Posterior cingulate gyrus (tissue), 11 donors: ENCODE measurements around the gene EMP3.

Experiments used
- DNase-seq, 10 donors: peaks; one replicate each; pipeline versions ENCODE4 v3.0.0 to v3.0.0-alpha.2; 2020 to 2021; ENCODE audit warnings: mixed read lengths in 3 of 10
- intact Hi-C: fragments of 100-400 bp; cut with DNase I; formaldehyde crosslinking; loops from one replicate; pipeline ENCODE4 v1.15.1; 2023

EMP3 gene

DNA sequence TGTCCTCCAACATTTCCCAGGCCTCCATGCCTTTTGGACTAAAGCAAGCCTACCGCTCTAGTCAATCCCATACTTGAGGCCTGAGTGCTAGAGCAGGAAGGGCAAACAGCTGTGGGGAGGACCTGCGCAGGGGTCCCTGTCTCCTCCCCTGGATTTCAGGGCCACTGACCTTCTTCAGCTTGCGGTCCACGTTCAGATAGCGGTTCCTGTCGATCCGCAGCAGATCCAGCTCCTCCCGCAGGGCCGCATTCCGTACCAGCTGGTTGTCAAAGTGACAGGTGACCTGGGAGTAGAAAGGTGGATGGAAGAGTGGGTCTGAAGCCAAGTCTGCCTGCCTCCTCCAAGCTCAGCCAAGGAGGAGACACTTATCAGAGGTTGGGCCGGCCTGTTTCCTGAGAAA is 14.0 kb upstream of the EMP3 start:
- peak in 1 of 10 donors; percentile 45 for DNase-seq
- intact Hi-C loops = no loop called here

DNA sequence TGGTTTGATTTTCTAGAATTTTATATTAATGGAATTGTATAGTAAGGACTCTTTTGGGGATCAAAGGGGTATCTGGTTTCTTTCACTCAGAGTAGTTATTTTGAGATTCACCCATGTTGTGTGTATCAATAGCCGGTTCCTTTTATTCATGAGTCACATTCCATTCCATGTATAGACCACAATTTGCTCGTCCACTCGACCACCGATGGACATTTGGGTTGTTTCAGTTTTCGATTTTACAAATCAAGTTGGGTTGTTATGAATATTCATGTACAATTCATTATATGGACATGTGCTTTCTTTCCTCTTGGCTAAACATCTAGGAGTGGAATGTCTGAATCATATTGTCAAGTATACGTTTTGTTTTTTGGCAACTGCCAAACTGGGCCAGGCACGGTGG is 9.6 kb upstream of the EMP3 start:
- DNase-seq = no peak
- intact Hi-C loops = loop anchor here (2.0 to 5.0 kb wide), 2 partner anchors 77 to 273 kb away; partner anchors contain the start of genes GRIN2D and KDELR1

DNA sequence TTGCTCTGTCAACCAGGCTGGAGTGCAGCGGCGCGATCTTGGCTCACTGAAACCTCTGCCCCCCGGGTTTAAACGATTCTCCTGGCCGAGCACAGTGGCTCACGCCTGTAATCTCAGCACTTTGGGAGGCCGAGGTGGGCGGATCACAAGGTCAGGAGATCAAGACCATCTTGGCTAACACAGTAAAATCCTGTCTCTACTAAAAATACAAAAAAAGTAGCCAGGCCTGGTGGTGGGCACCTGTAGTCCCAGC is 7.7 kb upstream of the EMP3 start:
- DNase-seq = peak in 1 of 10 donors; percentile 13
- intact Hi-C loops = loop anchor here (5.0 kb wide), 1 partner anchor 75 kb away; the partner anchor contains the start of genes GRIN2D and KDELR1

DNA sequence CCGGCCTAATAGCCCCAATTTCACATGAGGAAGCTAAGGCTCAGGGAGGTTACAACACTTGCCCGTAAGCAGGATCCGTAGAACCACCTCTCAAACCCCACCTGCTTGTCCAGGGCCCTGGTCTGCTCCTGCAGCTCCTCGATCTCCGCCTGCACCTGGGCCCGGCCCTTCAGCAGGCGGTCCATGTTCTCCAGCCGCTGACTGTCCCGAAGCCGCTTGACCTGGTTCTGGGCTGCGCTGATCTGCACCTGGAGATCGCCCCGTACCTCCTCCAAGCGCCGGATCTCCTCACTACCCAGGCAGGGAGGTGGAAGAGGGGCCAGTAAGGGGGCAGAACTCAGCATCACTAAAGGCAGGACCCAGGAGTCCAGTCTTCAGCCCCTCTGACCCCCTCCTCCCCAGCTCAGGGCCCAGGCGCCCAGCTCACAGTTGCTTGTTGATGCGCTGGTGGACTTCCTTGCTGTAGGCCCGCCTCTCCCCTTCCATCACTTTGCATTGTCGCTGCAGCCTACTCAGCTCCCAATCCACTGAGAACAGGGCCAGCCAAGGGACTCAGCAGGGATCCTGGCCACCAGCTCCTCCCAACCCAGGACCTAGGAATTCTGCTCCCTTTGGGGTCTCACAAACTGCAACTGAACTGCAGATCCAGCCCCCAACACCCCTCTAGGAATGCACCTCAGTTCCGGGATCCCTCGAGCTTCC is 6.9 kb upstream of the EMP3 start:
- DNase-seq = peak in 1 of 10 donors; percentile 60
- intact Hi-C loops = loop anchor here (5.0 kb wide), 1 partner anchor 74 kb away; the partner anchor contains the start of genes GRIN2D and KDELR1

DNA sequence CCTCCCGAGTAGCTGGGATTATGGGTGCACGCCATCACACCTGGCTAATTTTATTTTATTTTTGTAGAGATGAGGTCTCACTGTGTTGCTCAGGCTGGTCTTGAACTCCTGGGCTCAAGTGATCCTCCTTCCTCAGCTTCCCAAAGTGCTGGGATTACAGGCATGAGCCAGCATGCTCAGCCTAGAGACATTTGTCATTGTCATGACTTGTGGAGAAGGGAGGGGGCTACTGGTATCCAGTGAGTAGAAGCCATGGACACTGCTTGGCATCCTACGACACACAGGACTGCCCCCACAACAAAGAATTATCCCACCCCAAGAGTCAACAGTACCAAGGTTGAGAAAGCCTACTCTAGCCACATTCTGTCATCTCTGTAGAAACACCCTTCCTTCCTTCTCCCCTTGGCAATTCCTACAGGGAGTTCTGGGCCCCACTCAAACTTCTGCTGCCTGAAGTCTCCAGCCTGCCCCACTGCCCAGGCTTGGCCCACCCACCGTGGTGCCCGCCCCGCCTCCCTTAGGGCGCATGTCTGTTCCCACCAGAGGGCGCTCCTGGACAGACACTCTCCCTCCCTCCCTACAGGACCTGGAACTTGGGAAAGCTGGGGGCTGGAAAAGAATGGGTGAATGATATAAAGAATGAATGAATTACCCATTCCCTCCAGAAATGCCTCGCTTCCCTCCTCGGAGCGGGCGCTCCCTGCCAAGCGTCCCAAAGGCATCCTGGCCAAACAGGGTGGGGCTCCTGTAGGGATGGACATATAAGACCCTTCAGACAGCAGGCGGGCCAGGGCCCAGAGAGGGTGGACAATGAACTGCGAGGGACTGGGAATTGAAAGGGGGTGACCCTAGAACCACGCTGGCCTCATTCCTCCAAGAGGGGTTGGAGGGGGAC is 5.5 kb upstream of the EMP3 start:
- intact Hi-C loops = loop anchor here (2.0 to 5.0 kb wide), 3 partner anchors 15 to 72 kb away; partner anchors contain the start of genes GRIN2D, KDELR1, SYNGR4 and TMEM143
- DNase-seq = peak; percentile 52 to 94 (median 80)

DNA sequence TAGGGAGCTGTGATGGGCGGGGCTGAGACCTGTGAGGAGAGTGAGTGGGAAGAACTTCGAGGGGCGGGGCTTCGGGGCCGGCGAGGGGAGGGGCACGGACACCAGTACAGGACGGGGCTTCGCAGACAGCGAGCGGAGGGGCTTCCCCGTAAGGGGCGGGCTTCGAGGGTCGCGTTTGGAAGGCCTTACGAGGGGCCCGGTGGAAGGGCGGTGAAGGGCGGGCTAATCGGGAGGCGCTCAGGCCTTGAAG is 4.1 kb upstream of the EMP3 start:
- DNase-seq = peak; percentile 63 to 97 (median 78)
- intact Hi-C loops = loop anchor here (2.0 to 5.0 kb wide), 2 partner anchors 14 to 41 kb away; partner anchors contain the start of genes SYNGR4 and TMEM143

DNA sequence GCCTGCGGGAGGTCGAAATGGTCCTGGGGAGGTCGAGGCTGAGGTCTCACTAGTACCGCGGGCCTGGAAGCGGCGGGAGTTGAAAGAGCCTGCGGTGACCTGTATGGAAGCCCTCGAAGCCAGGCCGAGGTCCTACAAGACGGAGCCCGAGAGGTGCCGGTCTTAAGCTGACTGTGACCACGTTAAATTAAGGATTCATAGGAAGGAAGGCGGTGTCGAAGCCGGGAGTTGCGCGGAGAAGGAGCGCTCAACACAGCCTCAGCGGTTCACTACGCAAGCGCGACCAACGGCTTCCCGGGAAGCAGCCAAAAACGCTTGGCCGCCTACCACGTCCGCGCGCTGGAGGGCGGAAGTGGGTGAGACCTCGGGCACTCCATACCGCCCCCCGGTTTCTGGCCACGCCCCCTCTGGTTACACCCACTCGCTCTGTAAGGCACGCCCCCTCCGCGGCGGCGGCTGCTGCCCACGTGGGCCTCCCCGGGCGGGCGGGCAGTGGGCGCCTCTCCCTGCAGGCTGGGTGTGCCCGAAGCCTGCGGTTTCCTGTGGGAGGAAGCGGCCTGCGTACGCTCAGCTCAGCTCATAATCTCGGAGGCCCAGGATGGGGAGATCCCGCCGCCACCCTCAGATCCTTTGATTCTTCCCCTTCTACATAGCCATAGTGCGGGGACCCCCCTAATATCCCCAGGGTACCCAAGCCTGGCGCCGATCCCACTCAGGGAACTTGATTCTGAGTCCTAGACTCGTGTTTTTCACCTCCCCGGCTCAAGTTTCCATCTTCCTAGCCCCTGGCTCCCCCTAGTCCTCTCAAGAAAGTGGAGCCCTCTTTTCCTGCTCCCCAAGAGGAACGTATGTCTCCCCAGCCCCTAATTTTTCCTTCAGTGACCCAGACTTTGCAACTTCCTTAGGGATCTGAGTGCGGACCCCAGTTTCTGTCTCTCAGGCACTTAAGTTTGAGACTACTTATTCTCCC is 3.4 kb upstream of the EMP3 start:
- intact Hi-C loops = loop anchor here (2.0 to 5.0 kb wide), 2 partner anchors 13 to 40 kb away; partner anchors contain the start of genes SYNGR4 and TMEM143
- peak; percentile 93 to 100 (median 96) for DNase-seq

DNA sequence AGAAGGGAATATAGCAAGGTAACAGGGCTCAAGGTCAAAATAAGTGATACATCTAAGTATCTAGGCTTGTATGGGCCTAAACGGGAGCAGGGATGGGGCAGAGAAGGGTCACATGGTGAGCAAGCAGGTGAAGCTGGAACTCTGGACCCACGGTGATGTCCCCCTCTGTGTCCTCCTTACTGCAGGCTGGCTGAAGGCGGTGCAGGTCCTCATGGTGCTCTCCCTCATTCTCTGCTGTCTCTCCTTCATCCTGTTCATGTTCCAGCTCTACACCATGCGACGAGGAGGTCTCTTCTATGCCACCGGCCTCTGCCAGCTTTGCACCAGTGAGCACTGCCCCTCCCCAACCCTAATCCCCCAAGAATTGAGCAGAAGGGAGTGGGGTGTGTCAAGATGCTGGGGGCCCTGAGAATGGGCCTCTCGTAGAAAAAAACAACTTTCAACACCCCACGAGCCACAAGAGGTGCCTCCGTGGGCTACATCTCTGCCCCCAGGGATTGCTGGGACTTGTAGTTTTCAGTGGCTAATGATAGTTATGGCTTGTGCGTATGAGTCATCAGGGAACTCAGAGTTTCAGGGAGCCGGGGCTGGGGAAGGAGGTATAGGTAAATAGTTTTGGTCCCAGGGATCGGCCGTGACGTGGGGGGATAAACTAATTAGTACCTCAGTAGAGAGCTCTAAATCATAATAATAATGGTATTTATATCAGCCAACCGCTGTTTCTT is 4.0 kb downstream of the EMP3 start:
- intact Hi-C loops = no loop called here
- DNase-seq = no peak

DNA sequence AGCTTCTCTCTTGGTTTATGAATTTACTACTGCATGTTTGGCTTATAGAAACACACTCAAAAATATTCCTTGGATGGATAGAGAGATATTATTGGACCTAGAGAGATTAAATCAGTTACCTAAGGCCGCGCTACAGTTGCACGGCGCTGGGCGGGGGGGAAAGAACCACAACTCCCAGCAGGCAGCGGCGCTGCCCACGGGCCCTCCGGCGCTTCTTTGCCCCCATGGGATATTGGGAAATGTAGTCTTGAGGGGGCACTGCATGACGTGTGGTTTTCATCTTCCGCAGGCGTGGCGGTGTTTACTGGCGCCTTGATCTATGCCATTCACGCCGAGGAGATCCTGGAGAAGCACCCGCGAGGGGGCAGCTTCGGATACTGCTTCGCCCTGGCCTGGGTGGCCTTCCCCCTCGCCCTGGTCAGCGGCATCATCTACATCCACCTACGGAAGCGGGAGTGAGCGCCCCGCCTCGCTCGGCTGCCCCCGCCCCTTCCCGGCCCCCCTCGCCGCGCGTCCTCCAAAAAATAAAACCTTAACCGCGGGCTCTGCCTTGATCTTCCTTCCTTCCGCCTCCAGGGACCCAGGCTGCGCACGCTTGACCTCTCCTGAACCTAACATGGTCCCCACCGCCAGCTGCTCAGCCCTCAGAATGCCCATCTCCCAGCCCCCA is 4.8 kb downstream of the EMP3 start:
- peak; percentile 83 to 98 (median 90) for DNase-seq
- intact Hi-C loops = no loop called here

DNA sequence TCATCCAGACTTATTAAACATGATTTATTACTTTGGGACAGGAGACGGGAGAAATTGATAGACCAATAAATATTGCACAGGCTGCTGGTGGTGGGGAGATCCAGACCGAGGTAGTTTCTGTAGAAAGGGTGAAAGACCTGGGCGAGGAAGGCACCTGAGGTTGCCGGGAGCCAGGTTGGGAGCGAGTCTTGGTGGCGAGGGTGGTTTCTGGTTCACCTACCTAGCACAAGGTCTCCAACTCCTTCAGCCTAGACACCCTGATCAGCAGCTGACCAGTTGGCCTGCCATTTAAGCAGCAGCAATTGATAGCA is 7.0 kb downstream of the EMP3 start:
- DNase-seq = peak in 1 of 10 donors; percentile 45
- intact Hi-C loops = no loop called here

DNA sequence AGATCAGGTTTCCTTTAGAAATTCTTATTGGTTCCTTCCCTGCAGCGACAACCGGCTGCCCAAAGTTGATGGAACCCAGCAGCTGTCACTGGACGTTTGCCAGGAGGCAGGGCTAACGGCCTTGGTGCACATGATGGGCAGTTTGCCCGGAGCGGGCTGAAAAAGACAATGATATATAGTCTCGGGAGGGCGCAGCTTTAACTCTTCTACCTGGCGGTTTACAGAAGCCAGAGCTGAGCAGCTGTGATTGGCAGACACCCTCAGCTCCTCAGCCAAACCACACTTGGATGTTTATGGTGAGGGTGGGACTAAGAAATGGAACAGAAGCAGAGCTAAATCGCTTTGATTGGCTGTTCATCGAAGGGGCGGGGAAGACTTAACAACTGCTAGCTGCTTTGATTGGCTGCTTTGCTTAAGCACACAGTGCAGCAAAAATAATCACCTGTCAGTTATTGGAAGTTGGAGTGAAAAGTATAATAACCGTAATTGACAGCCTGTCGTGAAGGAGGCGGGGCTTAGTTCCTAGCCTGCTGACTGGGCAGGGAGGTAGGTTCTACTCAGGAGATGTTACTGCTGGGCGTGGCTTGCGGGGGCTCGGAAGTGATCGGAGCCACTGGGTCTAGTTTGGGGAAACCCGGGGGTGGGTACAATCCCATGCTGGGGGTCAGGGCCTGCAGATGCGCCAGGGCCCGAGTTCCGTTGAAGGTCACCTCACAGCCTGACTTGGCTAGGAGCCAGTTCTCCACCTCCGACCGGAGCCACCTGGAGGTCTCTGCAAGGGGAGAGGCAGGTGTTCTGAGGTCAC is 7.5 kb downstream of the EMP3 start:
- intact Hi-C loops = no loop called here
- peak; percentile 65 to 96 (median 86) for DNase-seq

DNA sequence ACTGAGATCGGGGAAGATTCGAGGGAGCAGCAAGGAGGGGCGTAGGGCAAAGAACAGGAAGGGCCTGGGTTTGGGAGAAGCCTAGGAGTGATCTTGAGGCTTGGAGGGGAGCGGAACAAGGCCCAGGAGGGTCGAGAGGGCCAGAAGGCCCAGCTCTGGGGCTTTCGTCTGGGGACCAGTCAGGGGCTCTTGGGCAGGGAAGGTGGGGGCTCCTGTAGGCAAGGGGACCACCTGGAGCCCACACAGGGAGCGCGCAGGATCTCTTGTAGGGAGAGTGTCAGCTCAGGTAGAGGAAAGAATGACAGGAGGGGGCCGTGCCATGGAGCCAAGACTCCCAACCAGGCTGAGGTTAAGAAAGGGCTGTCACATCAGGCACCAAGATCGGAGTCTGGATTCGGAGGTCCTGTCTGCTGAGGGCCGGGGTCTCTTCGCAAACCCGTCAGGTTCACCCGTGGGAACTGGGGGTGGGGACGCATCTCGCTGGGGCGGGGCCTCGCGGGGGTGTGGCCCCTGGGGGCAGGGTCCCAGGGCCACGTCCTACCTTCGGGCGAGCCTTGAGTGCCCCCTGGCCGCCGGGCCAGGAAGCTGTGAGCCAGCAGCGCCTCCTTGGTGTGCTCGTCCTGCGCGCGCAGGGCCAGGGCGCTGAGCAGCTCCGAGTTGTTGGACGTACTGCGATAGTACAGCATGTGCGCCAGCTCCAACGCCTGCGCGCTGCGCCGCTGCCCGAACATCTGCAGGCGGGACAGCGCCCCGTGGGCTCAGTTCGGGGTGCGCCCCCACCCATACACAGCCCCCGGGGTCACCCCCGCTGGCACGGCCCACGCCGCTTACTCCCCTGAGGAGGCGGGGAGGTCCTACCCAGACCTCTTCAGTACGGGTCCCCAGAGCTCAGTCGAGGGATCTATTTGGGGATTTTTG is 8.4 kb downstream of the EMP3 start:
- DNase-seq = peak; percentile 54 to 96 (median 72)
- intact Hi-C loops = loop anchor here (2.0 kb wide), 1 partner anchor 13 kb away; a partner anchor contains a TSS

DNA sequence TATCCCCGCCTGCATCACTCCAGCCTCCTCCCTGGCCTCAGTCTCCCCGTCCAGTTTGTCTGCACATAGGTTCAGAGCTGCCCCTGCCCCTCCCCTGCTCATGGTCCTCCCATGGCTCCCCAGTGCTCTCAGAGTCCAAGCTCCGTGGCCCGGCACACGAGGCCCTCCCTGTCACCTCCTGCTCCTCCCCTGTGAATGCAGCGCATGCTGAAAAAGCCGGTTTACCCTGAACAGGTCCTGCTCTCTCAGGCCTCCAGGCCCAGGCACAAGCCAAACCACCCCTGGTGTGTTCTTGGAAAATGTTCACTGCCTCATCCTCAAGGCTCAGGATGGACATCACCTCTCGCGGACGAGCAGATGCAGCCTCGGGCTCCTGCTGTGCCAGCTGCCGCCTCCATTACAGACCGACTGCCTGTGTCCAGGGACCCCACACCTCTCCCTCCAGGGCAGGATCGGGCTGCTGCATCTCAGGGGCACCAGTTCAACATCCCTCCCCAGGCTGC is 13.0 kb downstream of the EMP3 start:
- intact Hi-C loops = no loop called here
- peak in 1 of 10 donors; percentile 57 for DNase-seq

DNA sequence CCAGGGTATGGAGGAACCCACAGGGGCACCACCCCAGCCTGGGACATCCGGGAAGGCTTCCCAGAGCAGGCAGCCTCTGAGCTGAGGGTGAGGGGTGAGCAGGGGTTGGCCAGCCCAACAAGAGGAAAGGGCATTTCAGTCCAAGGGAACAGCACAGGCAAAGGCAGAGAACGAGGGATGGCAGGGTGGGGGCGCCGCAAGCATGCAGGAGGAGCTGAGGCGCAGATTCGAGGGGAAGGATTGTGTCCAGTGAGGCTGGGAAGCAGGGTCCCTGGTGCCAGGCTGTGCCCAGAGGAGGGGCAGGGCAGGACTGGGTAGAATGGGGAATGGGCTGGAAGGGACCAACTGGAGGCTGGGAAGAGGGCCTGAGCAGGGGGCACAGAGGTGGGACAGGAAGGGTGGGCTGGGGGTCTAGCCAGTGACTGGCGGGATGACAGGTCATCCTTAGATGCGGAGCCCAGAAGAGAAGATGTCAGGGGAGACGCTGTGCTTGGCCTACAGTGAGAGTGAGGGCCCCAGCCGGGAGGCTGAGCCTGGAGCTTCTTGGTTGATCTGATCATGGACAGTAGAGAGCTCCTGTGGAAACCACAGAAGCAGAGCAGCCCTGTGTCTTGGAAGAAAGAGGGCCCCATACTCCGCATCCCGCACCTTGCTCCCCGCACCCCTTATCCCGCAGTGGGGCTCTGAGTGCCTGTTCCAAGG is 13.6 kb downstream of the EMP3 start:
- intact Hi-C loops = no loop called here
- DNase-seq = peak in 1 of 10 donors; percentile 58

DNA sequence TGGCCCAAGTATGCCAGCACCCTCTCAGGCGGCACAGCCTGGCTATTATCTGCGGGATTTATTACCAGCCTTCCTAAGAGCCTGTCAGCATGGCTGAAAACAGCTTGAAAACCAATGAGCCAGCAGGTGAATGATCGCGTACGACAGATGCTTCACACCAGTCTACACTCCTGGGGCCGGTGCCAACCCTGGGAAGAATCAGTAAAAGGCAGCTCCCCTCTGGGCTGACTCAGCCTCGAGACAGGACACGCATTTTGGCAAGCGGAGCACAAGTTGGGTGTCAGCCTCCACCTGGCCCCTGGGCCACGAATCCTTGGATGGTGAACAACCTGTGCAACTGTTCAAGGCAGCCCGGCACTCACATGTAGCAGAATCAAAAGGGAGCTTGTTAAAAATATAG is 15.6 kb downstream of the EMP3 start:
- intact Hi-C loops = no loop called here
- peak in 9 of 10 donors; percentile 26 to 94 (median 62) for DNase-seq
